ENCODE data around the gene CRY2.

The CRY2 gene

DNA sequence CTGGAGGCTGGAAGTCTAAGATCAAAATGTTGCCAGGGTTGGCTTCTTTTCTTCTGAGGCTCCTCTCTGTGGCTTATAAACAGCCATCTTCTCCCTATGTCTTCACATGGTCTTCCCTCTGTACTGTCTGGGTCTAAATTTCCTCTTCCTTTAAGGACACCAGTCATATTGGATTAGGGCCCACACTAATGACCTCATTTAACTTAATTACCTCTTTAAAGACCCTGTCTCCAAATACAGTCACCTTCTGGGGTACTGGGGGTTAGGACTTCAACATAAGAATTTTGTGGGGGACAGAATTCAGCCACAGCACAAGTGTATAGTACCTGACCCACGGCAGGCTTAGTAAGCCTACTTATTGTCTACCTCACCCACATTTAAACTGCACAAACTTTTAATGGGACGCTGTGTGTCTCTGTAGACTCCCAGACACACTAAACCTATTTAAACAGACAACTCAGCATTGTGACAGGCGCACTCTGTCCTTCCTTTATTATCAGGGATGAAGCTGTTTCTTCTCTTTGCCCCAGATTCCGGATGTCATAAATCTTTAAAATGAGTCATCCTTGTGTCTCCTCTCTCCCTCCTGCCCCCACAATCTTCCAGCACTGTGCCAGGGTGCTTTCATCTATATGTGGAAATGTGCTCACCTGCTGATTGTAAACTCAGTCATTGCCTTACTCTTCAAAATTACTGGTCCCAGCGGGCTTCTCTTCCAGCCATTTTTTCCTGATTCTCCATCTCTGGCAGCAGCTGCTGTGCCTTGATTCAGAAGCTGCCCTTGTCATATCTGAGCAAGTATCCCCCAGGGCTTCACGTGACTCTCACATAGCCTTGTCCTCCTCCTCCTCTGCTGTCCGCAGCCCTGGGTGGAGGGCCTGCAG is 32.8 kb downstream of the CRY2 start:
- DNase-seq, result no peak

DNA sequence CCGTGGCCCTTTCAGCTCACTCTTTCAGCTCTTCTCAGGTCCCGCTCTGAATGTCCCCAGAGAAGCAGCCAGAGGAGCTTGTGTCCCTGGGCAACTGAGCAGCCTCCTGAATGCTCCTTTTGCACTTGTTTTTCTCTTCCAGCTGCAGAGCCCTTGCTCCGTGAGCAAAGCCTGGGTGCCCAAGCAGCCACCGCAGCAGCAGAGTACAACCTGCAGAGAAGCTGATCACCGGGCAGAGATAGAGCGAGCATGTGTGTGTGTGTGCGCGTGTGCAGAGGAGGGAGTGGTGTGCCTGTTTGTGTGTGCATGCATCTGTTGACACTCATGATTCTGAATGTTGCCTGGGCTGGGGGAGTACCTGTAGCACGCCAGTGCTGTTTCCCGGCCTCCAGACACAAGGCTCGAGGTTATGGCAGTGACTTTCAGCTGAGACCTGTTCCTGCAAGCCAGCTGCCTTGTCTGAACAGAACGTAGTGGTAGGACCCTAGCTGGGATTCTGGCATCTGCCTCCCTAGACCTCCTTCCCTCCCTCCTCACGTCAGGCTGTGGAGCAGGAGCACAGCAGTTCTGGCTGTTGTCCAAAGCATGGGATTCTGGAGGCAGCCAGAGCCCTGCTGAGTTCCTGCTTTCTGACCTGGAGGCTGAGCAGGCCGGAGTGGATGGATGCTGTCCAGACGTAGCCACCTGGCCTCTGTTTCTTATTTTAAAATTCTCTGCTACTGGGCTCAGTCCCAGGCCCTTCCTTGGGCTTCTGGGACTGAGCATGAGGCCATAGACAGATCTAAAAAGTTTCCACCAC is 33.7 kb downstream of the CRY2 start:
- DNase-seq, result no peak

DNA sequence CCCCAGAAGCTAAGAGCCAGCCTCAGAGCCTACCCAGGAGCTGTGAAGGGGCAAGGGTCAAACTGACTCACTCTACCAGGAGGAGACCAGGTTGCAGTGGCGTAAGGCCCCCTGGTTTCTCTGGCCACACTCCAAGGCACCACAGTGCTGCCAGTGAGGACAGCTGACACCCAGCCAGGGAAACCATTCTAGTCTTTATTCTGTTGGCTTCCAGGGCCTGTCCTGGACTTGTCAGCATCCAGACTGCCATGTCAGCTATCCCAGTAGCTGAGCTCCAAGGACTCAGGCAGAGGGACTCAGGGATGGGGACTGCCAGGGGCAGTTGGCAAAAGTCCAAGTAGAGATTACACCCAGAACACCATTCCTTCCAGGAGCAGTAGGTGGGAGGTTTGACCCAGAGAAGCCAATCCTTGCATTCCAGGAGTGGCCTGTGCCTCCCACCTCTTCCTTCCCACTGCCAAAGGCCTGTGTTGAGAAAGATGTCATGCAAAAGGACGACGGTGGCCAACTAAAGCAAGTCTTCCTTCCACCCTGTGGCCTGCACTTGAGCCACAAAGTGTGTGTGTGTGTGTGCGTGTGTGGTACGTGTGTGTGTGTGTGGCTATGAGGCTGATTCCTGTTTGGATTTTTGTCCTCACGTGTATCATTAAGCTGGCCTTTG is 34.6 kb downstream of the CRY2 start:
- no peak for DNase-seq

DNA sequence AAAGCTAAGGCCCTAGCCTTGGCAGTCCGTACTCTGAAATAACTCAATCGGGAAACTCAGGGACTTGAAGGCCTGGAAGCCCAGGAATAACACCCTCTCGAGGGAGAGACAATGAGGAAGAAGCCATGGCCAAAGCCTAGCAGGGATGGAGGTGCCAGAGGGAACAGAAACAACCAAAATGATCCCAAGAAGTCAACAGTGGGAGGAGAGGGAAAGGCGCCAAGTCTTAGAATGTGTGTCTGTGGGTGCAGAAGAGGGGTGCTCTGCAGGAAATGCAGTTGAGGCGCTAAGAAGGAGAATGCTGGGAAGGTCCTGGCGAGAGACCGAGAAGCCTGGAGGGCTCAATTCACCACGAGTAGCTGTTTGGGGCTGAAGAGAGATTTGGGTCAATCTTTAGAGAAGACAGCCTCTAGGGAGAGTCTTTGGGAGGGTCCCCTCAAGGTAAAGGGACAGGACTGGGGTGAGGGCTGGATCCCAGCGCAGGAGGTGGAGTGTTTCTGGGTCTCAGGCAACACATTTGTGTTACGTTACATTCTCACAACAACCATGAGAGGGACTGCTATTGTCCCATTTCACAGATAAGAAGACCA is 37.4 kb downstream of the CRY2 start:
- no peak for DNase-seq

GRCh38 chr11:45885274-45885920 is 38.1 kb downstream of the CRY2 start, which contains the start of gene MAPK8IP1:
TSS of gene MAPK8IP1 (plus strand) at chr11:45885651. CDS start at chr11:45885821, 170 bp downstream.
- peak; percentile 30 to 58 (median 33) for DNase-seq

- no peak for DNase-seq
Measured at GRCh38 chr11:45885921-45886721, 38.8 kb downstream of the CRY2 start.

DNA sequence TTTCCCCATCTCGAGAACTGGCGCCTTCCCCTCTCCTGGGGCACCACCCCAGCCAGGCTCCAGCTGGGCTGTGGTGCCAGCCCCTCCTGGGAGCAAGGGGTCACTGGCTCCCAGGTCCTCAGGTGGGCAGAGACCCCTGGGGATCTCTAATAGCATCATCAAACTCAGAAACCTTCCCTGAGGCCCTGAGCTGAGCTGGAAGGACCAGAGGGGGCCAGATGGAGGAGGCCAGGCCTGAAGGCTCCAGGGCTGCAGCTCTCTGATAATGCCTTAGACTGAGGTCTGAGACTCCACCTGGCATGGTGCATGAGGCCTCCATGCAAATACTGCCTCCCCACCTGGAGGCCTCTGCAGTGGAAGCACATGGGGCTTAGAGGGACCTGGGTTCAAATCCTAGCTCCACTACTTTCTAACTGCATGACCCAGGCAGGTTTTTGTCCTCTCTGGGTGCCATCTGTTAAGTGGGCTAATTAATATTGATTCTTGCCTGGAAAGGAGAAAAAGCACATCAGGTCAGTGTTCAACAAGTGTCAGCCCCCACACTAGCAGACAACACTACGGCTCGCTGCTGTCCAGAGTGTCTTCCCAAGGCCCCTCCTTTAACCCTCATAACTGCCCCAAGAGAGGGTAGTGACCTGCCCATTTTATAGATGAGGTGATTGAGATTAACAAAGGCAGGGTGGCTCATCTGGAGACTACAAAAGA is 39.7 kb downstream of the CRY2 start:
- no peak for DNase-seq

- DNase-seq, result no peak
Measured at GRCh38 chr11:45887587-45887986, 40.3 kb downstream of the CRY2 start.

GRCh38 chr11:45889555-45889954 is 42.3 kb downstream of the CRY2 start:
- DNase-seq, result no peak

- DNase-seq, result no peak
Measured at GRCh38 chr11:45889966-45890365, 42.7 kb downstream of the CRY2 start.

DNA sequence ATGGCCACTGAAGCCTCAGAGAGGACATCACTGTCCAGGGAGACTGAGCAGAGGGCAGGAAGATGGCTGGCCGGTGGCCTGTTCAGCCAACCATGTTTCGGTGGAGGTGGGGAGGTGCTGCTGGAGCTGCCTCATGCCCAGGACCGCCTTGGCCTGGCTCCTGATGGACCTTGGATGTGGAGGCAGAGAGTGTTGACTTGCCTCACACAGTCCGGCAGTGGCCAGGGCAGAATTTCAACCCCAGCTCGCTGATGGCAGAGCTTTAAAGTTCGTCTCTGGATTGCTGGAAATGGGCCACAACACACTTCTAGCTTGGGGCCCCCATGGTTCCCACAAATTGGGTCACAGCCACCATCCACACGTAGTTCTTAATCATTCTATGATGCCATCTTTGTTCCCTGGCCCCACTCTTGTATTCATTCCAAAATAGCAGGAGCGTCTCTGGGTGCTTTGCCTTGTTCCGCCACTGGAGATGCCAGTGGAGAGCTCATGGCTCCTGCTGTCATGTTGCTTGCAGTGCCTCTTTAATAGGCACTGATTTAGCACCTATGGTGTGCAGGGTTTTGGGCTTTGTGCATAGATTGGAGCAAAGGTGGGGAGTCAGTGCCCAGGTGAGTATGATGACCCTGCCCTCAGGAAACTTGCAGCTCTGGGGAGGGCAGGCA is 43.7 kb downstream of the CRY2 start:
- DNase-seq, result no peak

GRCh38 chr11:45892856-45893255 is 45.6 kb downstream of the CRY2 start:
- DNase-seq, result no peak

DNA sequence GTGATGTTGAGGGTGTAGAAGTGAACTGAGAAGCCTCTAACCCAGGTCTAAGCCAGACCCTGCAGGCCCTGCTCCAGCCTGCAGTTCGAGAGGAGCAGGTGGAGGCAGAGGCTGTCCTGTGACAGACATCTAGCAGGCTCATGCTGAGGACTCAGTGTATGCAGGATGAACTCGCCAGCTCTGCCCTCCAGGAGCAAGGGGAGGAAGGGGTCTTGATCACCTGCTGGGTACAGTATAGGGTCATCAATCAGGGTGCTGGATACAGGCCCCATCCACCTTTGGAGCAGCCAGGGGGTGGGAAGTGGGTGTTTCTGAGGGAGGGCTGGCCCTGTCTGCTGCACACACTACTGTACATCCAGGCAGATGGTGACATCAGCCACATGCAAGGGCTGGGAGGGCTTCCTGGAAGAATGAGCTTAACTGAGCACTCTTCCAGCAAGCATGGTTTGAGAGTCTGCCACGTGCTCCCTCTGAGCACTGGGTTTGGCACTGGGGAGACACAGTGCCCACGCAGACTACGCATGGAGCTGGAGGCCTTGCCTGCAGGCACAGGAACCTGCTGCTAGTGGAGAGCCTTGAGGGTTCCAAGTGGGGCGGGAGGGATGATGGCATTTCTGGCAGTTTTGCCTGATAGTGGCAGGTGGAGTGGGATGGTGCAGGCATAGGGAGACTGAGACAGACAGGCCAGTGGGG is 47.4 kb downstream of the CRY2 start:
- no peak for DNase-seq

DNA sequence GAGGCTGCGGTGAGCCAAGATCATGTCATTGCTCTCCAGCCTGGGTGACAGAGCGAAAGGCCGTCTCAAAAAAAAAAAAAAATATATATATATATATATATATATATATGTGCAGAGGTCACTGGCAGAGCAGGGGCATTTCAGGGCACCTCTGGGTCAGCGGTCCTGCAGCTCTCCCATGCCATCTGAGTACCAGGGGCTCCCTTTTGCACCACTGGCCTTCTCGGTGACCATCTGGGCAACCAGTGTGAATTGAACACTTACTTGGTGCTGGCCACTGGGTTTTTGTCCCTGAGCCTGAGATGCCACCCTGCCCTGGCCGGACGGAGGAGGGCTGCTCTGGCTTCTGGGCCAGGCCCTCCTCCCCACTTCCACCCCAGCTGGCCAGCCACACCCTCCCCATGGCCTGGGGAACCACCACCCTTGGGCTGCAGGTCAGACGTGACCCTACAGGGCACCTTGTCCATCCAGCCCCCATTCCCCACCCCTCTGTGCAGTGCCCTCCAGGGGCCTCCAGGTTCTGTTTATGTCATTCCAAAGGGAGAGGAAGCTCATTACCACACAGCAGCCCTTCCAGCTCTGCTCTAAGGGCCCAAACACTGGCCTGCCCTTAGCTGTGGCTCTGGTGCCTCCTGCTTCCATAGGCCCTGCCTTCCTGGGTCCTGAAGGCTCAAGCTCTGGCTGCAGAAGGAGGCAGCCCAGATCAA is 48.4 kb downstream of the CRY2 start:
- no peak for DNase-seq

- DNase-seq, result no peak
Measured at GRCh38 chr11:45896422-45896984, 49.2 kb downstream of the CRY2 start.

GRCh38 chr11:45897556-45897955 is 50.3 kb downstream of the CRY2 start:
- no peak for DNase-seq

DNA sequence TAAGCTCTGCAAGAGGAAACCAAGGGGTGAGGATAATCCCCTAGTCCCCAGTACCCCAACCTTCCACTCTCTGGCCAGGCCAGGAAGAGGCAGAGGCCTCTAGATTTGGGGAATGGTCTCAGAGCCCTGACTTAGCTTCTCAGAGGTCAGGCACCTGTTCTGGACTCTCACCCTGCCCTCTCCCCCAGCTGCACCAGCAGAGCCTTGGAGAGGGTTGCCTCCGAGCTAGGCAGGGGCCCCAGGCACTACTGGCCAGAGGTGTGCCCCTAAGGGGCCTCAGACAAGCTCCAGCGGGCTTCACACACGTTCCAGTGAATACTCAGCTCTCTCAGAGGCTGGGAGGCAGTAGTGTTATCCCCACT is 51.8 kb downstream of the CRY2 start:
- no peak for DNase-seq

DNA sequence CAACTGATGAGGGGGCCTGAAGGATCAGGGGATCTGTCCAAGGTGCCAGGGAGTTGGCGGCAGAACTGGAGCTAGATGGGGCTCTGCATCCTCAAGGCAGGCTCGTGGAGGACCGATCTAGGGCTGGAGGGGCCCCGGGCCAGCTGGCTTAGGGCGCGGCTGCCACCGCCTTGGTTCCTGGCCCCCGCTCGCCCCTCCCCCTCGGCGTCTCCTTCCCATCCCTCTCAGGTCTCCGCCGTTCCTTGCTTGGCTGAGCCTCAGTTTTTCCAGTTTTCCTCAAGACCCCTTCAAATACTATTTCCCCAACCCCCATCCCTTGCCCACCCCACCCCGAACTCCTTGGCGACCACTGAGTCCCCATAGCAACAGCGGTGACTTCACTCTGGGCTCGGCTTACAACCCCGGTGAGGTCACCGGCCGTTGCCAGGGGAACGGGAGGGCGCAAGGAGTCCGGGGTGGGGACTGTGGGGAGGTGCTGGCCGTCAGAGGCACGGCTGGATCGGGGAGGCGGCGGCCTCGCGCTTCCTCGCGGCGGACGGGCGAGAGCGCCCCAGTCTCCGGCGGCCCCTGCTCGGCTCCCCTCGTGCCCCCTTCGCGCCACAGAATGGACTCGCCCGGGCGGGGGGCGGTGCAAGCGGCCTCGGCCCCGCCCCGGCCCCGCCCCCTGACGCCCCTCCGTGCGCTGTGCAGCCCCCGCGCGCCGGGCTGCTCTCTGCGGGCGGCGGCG is 52.3 kb downstream of the CRY2 start:
- peak in 4 of 5 experiments; percentile 41 to 58 (median 52) for DNase-seq

Measured in T-helper 2 cell (primary cell).